ENCODE data around the gene DOK7.
"Not testable (repeated sequence)": the region's sequence is repeated elsewhere in the genome, so short reads cannot be mapped to it uniquely, and the experiment has no call there.

The DOK7 gene

DNA sequence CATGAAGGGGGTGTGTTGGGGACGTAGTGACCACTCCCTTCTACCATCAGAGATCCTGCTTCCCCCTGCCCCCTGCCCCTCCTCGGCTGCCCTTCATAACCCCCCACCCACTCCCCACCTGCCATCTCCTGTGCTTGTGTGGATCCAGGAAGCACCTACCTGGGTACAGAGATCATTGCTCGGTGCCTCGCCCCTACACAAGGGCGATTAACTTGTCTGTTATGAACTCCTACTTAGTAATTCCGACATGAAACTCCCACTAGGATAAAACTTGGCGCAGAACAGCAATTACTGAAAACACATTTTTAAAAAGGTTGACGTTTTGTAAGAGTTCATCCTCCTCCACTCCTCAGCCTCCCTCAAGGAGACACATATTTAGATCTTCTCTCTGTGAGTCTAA is 80.3 kb downstream of the DOK7 start:
- not testable (repeated sequence) for DNase-seq (ENCODE audit: low spot score)
